Astrocyte (in vitro differentiated cells and primary cell): Measurements from ENCODE around the gene SLC35D1. TPM values are rescaled to one million over a fixed set of nuclear protein-coding genes. Genes with fewer than 3 reads are reported as not detected.

Source experiments
- DNase-seq: peaks from one replicate; pipeline ENCODE4 v3.0.0-alpha.2; 2010; ENCODE audit warnings: low read depth
- FAIRE-seq: peaks from 2 replicates; lab custom pipeline; 2011; peaks lifted over from hg19 to GRCh38; lab: Jason Lieb, UNC
- H2AFZ ChIP-seq: 2 replicates; pipeline ENCODE4 v1.6.0; 2012; ENCODE audit warnings: low read depth, low read length, inconsistent platforms
- H3K27ac ChIP-seq: 2 replicates; pipeline ENCODE4 v1.5.1; 2011; ENCODE audit warnings: low read depth, low read length, inconsistent platforms
- H3K27me3 ChIP-seq: 2 replicates; pipeline ENCODE4 v1.6.0; 2011; ENCODE audit warnings: low read length, inconsistent platforms; ENCODE audit not compliant: insufficient read depth
- H3K36me3 ChIP-seq: 2 replicates; pipeline ENCODE4 v1.5.1; 2011; ENCODE audit warnings: low read length, inconsistent platforms; ENCODE audit not compliant: insufficient read depth
- H3K4me1 ChIP-seq: 2 replicates; pipeline ENCODE4 v1.5.1; 2011; ENCODE audit warnings: low read length, inconsistent platforms; ENCODE audit not compliant: insufficient read depth
- H3K4me2 ChIP-seq: 2 replicates; pipeline ENCODE4 v1.6.0; 2012; ENCODE audit warnings: low read length, inconsistent platforms
- H3K4me3 ChIP-seq: 2 replicates; pipeline ENCODE4 v1.5.1; 2011; ENCODE audit warnings: low read depth, mild to moderate bottlenecking, low read length, inconsistent platforms; ENCODE audit not compliant: insufficient read depth
- H3K79me2 ChIP-seq: 2 replicates; pipeline ENCODE4 v1.6.0; 2012; ENCODE audit warnings: mild to moderate bottlenecking, low read length, inconsistent platforms; ENCODE audit not compliant: insufficient read depth
- H3K9ac ChIP-seq: 2 replicates; pipeline ENCODE4 v1.6.0; 2012; ENCODE audit warnings: mild to moderate bottlenecking, low read length, inconsistent platforms
- H3K9me3 ChIP-seq: 2 replicates; pipeline ENCODE4 v1.5.1; 2012; ENCODE audit warnings: low read depth, mild to moderate bottlenecking, low read length, inconsistent platforms; ENCODE audit not compliant: insufficient read depth
- H4K20me1 ChIP-seq: 2 replicates; pipeline ENCODE4 v1.6.0; 2012; ENCODE audit warnings: low read length, inconsistent platforms; ENCODE audit not compliant: insufficient read depth
- H3K27ac Mint-ChIP-seq: one replicate; pipeline ENCODE4 v1.8.0; 2021; ENCODE audit warnings: mild to moderate bottlenecking, mixed read lengths; ENCODE audit not compliant: unreplicated experiment
- H3K27me3 Mint-ChIP-seq: one replicate; pipeline ENCODE4 v1.8.0; 2021; ENCODE audit warnings: low read depth, mixed read lengths; ENCODE audit not compliant: unreplicated experiment
- H3K36me3 Mint-ChIP-seq: one replicate; pipeline ENCODE4 v1.8.0; 2021; ENCODE audit warnings: low read depth, mixed read lengths; ENCODE audit not compliant: unreplicated experiment
- H3K4me1 Mint-ChIP-seq: one replicate; pipeline ENCODE4 v1.8.0; 2021; ENCODE audit warnings: low read depth, mixed read lengths; ENCODE audit not compliant: unreplicated experiment
- H3K4me3 Mint-ChIP-seq: one replicate; pipeline ENCODE4 v1.8.0; 2021; ENCODE audit warnings: mild to moderate bottlenecking, moderate library complexity, mixed read lengths; ENCODE audit not compliant: unreplicated experiment
- H3K9me3 Mint-ChIP-seq: one replicate; pipeline ENCODE4 v1.8.0; 2021; ENCODE audit warnings: mild to moderate bottlenecking, mixed read lengths; ENCODE audit not compliant: unreplicated experiment
- CTCF ChIP-seq: IDR thresholded peaks from 2 replicates; pipeline ENCODE4 v1.5.1; 2011; ENCODE audit warnings: low read depth, mild to moderate bottlenecking, inconsistent platforms, low read length, moderate library complexity; ENCODE audit not compliant: insufficient read depth
- EZH2 ChIP-seq: IDR thresholded peaks from 2 replicates; pipeline ENCODE4 v1.6.1; 2012; ENCODE audit warnings: mild to moderate bottlenecking, low read length, inconsistent platforms; ENCODE audit not compliant: insufficient read depth
- total RNA-seq: library from RNA; stranded (reverse); gene quantifications from 2 replicates; pipeline ENCODE4 v1.2.1, GENCODE V29; 2021

SLC35D1 gene
- total RNA-seq, 1 donor from 2014 or later = 12.7 TPM

DNA sequence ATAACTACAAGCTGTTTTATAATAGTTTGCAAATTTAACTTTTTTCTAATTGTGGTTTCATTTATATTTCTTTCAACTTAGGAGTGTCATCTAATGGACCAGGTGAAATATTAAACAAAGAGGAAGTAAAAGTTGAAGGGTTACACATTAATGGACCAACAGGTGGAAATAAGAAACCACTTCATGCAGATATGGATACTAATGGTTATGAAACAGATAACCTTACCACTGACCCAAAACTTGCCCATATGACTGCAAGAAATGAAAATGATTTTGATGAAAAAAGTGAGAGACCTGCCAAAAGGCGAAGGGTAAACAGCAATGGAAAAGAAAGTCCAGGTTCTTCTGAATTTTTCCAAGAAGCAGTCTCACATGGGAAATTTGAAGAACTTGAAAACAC lies 69.5 kb downstream of the SLC35D1 start:
- no peak for TF ChIP-seq EZH2
- Histone ChIP-seq H4K20me1 (no peaks in the 10 kb centered on the region), H3K9ac (no peak overlapping the region), H3K27ac (no peak overlapping the region), H3K4me2 (no peak overlapping the region), H3K4me3 (no peak overlapping the region), H2AFZ (no peak overlapping the region), H3K36me3 (peaks cover 48% of the 10 kb centered on the region), H3K4me1 (no peaks in the 10 kb centered on the region), H3K9me3 (no peaks in the 10 kb centered on the region), H3K27me3 (no peaks in the 10 kb centered on the region), H3K79me2 (no peaks in the 10 kb centered on the region)
- Mint-ChIP-seq H3K27ac (no peak overlapping the region), H3K4me1 (peaks cover 4% of the 10 kb centered on the region), H3K9me3 (no peaks in the 10 kb centered on the region), H3K4me3 (no peak overlapping the region), H3K36me3 (peaks cover 5% of the 10 kb centered on the region), H3K27me3 (no peaks in the 10 kb centered on the region)
- DNase-seq (no peak), FAIRE-seq (no peak)

GRCh38 chr1:66982561-66983260 lies 71.2 kb downstream of the SLC35D1 start:
- Histone ChIP-seq H4K20me1 (no peaks in the 10 kb centered on the region), H3K4me2 (no peak overlapping the region), H3K27ac (no peak overlapping the region), H3K4me3 (no peak overlapping the region), H3K4me1 (no peaks in the 10 kb centered on the region), H3K36me3 (peaks cover 60% of the 10 kb centered on the region), H3K27me3 (no peaks in the 10 kb centered on the region), H3K79me2 (no peaks in the 10 kb centered on the region), H3K9me3 (no peaks in the 10 kb centered on the region), H2AFZ (no peak overlapping the region), H3K9ac (no peak overlapping the region)
- H3K9me3 Mint-ChIP-seq = no peaks in the 10 kb centered on the region
- peaks cover 4% of the 10 kb centered on the region for H3K4me1 Mint-ChIP-seq
- no peaks in the 10 kb centered on the region for H3K36me3 Mint-ChIP-seq
- no peak for DNase-seq
- H3K27ac Mint-ChIP-seq = no peak overlapping the region
- TF ChIP-seq CTCF (no peak), EZH2 (no peak)
- no peaks in the 10 kb centered on the region for H3K27me3 Mint-ChIP-seq
- no peak overlapping the region for H3K4me3 Mint-ChIP-seq
- no peak for FAIRE-seq

GRCh38 chr1:66981679-66982078 lies 72.3 kb downstream of the SLC35D1 start:
- Histone ChIP-seq H3K79me2 (no peaks in the 10 kb centered on the region), H3K4me1 (no peaks in the 10 kb centered on the region), H4K20me1 (no peaks in the 10 kb centered on the region), H3K36me3 (peaks cover 59% of the 10 kb centered on the region), H3K27ac (no peak overlapping the region), H3K4me3 (no peak overlapping the region), H2AFZ (no peak overlapping the region), H3K9ac (no peak overlapping the region), H3K27me3 (no peaks in the 10 kb centered on the region), H3K9me3 (no peaks in the 10 kb centered on the region), H3K4me2 (no peak overlapping the region)
- no peak overlapping the region for H3K4me3 Mint-ChIP-seq
- no peaks in the 10 kb centered on the region for H3K27me3 Mint-ChIP-seq
- peaks cover 4% of the 10 kb centered on the region for H3K4me1 Mint-ChIP-seq
- no peak overlapping the region for H3K27ac Mint-ChIP-seq
- FAIRE-seq (no peak), DNase-seq (no peak)
- no peak for TF ChIP-seq CTCF
- TF ChIP-seq EZH2 = no peak
- no peaks in the 10 kb centered on the region for H3K9me3 Mint-ChIP-seq
- H3K36me3 Mint-ChIP-seq = no peaks in the 10 kb centered on the region
